SK-N-SH (cell line): ENCODE measurements around the gene NANOS1.

Experiments used
- CHD2 ChIP-seq: fragments of 150-350 bp; IDR thresholded peaks from 2 replicates; pipeline ENCODE4 v1.6.1; 2018; ENCODE audit warnings: low read length; ENCODE audit not compliant: partially characterized antibody
- NRF1 ChIP-seq: IDR thresholded peaks from 2 replicates; pipeline ENCODE4 v1.6.1; 2012; ENCODE audit warnings: low read depth, mild to moderate bottlenecking, low read length
- TF ChIP-seq, protein P1 (sequence below): fragments of 150-350 bp; IDR thresholded peaks from 2 replicates; pipeline ENCODE4 v1.6.1; 2016; ENCODE audit warnings: mild to moderate bottlenecking, low read depth, low read length
- TF ChIP-seq, protein P2 (sequence below): fragments of 200-600 bp; sonication (generic); IDR thresholded peaks from 2 replicates; pipeline ENCODE4 v1.6.1; 2017; ENCODE audit warnings: antibody characterized with exemption, mild to moderate bottlenecking, moderate library complexity

DNA sequence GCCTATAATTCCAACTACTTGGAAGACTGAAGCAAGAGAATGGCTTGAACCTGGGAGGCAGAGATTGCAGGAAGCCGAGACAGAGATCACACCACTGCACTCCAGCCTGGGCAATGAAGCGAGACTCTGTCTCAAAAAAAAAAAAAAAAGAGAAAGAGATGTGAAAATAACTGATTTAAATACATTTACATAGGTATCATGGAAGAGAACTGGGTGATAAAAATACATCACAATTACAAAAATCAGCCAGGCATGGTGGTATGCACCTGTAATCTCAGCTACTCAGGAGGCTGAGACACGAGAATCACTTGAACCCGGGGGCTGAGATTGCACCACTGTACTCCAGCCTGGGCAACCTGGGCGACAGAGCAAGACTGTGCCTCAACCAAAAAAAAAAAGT is 19.8 kb downstream of the NANOS1 start:
- TF ChIP-seq, protein P1, sequence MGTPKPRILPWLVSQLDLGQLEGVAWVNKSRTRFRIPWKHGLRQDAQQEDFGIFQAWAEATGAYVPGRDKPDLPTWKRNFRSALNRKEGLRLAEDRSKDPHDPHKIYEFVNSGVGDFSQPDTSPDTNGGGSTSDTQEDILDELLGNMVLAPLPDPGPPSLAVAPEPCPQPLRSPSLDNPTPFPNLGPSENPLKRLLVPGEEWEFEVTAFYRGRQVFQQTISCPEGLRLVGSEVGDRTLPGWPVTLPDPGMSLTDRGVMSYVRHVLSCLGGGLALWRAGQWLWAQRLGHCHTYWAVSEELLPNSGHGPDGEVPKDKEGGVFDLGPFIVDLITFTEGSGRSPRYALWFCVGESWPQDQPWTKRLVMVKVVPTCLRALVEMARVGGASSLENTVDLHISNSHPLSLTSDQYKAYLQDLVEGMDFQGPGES, result no peak
- TF ChIP-seq, protein P2, sequence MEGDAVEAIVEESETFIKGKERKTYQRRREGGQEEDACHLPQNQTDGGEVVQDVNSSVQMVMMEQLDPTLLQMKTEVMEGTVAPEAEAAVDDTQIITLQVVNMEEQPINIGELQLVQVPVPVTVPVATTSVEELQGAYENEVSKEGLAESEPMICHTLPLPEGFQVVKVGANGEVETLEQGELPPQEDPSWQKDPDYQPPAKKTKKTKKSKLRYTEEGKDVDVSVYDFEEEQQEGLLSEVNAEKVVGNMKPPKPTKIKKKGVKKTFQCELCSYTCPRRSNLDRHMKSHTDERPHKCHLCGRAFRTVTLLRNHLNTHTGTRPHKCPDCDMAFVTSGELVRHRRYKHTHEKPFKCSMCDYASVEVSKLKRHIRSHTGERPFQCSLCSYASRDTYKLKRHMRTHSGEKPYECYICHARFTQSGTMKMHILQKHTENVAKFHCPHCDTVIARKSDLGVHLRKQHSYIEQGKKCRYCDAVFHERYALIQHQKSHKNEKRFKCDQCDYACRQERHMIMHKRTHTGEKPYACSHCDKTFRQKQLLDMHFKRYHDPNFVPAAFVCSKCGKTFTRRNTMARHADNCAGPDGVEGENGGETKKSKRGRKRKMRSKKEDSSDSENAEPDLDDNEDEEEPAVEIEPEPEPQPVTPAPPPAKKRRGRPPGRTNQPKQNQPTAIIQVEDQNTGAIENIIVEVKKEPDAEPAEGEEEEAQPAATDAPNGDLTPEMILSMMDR, result no peak
- TF ChIP-seq NRF1 (no peak), CHD2 (no peak)
